ENCODE measurements around the gene ACSM6.
"Not testable (repeated sequence)": the region's sequence is repeated elsewhere in the genome, so short reads cannot be mapped to it uniquely, and the experiment has no call there.

ACSM6 gene

GRCh38 chr10:95193944-95194343, at the start of gene ACSM6:
Gene ACSM6 (plus strand): TSS chr10:95194238. CDS start chr10:95194486, 248 bp downstream.
- no peak for DNase-seq (ENCODE audit: low read depth in 3 of 3)

GRCh38 chr10:95168694-95169093, 25.3 kb upstream of the ACSM6 start:
- no peak for DNase-seq (ENCODE audit: low read depth in 3 of 3)

- no peak for DNase-seq (ENCODE audit: low read depth in 3 of 3)
These were observed 24.5 kb upstream of the ACSM6 start for GRCh38 chr10:95169522-95169921.

- no peak for DNase-seq (ENCODE audit: low read depth in 3 of 3)
These were observed 23.2 kb upstream of the ACSM6 start for GRCh38 chr10:95170790-95171189.

- DNase-seq (ENCODE audit: low read depth in 3 of 3) = no peak
These were observed 22.7 kb upstream of the ACSM6 start for GRCh38 chr10:95171336-95171735.

- no peak for DNase-seq (ENCODE audit: low read depth in 3 of 3)
These were observed 21.2 kb upstream of the ACSM6 start for GRCh38 chr10:95172851-95173250.

- no peak for DNase-seq (ENCODE audit: low read depth in 3 of 3)
These were observed 17.9 kb upstream of the ACSM6 start for GRCh38 chr10:95176101-95176500.

GRCh38 chr10:95177429-95177828, 16.6 kb upstream of the ACSM6 start:
- no peak for DNase-seq (ENCODE audit: low read depth in 3 of 3)

- DNase-seq (ENCODE audit: low read depth in 3 of 3) = no peak
These were observed 15.8 kb upstream of the ACSM6 start for GRCh38 chr10:95178266-95178665.

GRCh38 chr10:95178797-95179196, 15.2 kb upstream of the ACSM6 start:
- DNase-seq (ENCODE audit: low read depth in 3 of 3) = no peak

- DNase-seq (ENCODE audit: low read depth in 3 of 3) = no peak
These were observed 12.3 kb upstream of the ACSM6 start for GRCh38 chr10:95181726-95182125.

GRCh38 chr10:95183271-95184230, 10.5 kb upstream of the ACSM6 start:
- DNase-seq (ENCODE audit: low read depth in 3 of 3) = peak; percentile 45 to 66 (median 58)

- DNase-seq (ENCODE audit: low read depth in 3 of 3) = no peak
These were observed 6.4 kb upstream of the ACSM6 start for GRCh38 chr10:95187617-95188016.

GRCh38 chr10:95188593-95188992, 5.4 kb upstream of the ACSM6 start:
- DNase-seq (ENCODE audit: low read depth in 3 of 3) = no peak

- no peak for DNase-seq (ENCODE audit: low read depth in 3 of 3)
These were observed 2.0 kb downstream of the ACSM6 start for GRCh38 chr10:95196046-95196445.

GRCh38 chr10:95201736-95202135, 7.7 kb downstream of the ACSM6 start:
- no peak for DNase-seq (ENCODE audit: low read depth in 3 of 3)

GRCh38 chr10:95202865-95203264, 8.8 kb downstream of the ACSM6 start:
- not testable (repeated sequence) for DNase-seq (ENCODE audit: low read depth in 3 of 3)

- no peak for DNase-seq (ENCODE audit: low read depth in 3 of 3)
These were observed 14.8 kb downstream of the ACSM6 start for GRCh38 chr10:95208702-95209391.

GRCh38 chr10:95209509-95210127, 15.6 kb downstream of the ACSM6 start:
- DNase-seq (ENCODE audit: low read depth in 3 of 3) = no peak

- no peak for DNase-seq (ENCODE audit: low read depth in 3 of 3)
These were observed 17.7 kb downstream of the ACSM6 start for GRCh38 chr10:95211606-95212279.

GRCh38 chr10:95214369-95214768, 20.3 kb downstream of the ACSM6 start:
- DNase-seq (ENCODE audit: low read depth in 3 of 3) = no peak

GRCh38 chr10:95214793-95215192, 20.8 kb downstream of the ACSM6 start:
- DNase-seq (ENCODE audit: low read depth in 3 of 3) = no peak

All from stimulated activated CD4-positive, alpha-beta T cell treated with anti-CD3 and anti-CD28 coated beads, TNF-alpha, amount 100 ng/mL, for 48 hours (primary cell).